DMS53 (cell line): ENCODE data around the gene SGPP2.
A peak's percentile ranks its signal among the peaks of the same experiment; 100 is the strongest.
"Not testable (repeated sequence)": the region's sequence is repeated elsewhere in the genome, so short reads cannot be mapped to it uniquely, and the experiment has no call there.

Source experiments
- DNase-seq: peaks from one replicate; lab custom pipeline; 2025; lab: John Stamatoyannopoulos, UW

The SGPP2 gene, protein sequence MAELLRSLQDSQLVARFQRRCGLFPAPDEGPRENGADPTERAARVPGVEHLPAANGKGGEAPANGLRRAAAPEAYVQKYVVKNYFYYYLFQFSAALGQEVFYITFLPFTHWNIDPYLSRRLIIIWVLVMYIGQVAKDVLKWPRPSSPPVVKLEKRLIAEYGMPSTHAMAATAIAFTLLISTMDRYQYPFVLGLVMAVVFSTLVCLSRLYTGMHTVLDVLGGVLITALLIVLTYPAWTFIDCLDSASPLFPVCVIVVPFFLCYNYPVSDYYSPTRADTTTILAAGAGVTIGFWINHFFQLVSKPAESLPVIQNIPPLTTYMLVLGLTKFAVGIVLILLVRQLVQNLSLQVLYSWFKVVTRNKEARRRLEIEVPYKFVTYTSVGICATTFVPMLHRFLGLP

GRCh38 chr2:222424276-222424728 is at the start of gene SGPP2:
TSS of gene SGPP2 (plus strand) at chr2:222424543. CDS start at chr2:222424603, 60 bp downstream.
- peak; percentile 65 for DNase-seq

DNA sequence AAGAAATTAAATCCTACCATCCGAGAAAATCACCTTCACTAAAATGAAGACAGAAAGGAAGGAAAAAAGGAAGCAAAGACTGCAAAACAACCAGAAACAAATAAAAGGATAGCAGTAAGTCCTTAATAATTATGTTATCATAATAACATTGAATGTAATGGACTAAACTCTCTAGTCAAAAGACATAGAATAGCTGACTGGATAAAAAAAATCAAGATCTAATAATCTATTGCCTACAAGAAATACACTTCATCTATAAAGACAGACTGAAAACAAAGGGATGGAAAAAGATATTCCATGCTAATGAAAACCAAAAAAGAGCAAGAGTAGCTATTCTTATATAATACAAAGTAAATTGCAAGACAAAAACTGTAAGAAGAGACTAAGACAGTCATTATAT is 48.5 kb upstream of the SGPP2 start:
- no peak for DNase-seq

- peak; percentile 29 for DNase-seq
These were observed 43.9 kb upstream of the SGPP2 start for GRCh38 chr2:222380456-222380855.

- DNase-seq, result no peak
These were observed 42.8 kb upstream of the SGPP2 start for GRCh38 chr2:222381566-222381965.

GRCh38 chr2:222383255-222383654 is 41.1 kb upstream of the SGPP2 start:
- DNase-seq, result no peak

- no peak for DNase-seq
These were observed 32.5 kb upstream of the SGPP2 start for GRCh38 chr2:222391743-222392285.

DNA sequence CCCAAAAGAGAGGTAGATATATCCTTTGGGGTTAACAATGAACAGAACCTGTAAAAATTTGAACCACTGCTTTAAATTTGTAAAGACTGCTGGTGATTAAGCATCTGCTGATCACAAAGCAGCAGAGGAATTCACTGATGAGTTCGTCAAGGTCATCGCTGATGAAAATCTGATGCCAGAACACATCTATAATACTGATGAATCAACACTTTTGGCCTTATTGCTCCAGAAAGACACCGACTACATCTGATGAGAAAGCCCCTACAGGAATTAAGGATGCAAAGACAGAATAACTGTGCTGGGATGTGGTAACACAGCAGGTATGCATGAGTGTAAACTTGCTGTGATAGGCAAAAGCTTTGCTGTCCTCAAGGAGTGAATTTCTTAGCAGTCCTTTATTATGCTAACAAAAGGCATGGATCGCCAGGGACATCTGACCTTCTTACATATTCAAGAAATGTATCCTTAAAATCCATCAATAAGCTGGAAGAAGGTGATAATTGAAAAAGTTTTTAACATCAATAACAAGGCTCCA is 30.5 kb upstream of the SGPP2 start:
- DNase-seq, result no peak

DNA sequence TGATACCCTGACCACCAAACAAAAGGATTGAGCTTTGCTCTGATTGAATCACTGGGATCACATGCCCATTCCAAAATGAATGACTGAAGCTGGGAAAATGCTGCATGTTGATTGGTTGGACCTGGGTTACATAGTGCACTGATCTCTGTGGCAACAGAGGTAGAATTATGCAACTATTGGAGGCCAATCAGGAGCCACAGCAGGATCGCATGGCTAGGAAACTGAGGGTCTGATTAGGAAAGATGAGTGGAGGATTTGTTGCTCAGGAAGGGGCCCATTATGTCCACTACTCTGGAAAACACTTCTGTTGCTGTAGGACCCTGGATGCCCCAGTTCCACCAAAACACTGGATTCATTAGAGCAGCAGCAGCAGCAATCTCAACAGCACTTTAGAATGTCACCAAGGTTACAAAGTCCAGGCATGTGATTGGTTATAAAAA is 25.9 kb upstream of the SGPP2 start:
- no peak for DNase-seq

DNA sequence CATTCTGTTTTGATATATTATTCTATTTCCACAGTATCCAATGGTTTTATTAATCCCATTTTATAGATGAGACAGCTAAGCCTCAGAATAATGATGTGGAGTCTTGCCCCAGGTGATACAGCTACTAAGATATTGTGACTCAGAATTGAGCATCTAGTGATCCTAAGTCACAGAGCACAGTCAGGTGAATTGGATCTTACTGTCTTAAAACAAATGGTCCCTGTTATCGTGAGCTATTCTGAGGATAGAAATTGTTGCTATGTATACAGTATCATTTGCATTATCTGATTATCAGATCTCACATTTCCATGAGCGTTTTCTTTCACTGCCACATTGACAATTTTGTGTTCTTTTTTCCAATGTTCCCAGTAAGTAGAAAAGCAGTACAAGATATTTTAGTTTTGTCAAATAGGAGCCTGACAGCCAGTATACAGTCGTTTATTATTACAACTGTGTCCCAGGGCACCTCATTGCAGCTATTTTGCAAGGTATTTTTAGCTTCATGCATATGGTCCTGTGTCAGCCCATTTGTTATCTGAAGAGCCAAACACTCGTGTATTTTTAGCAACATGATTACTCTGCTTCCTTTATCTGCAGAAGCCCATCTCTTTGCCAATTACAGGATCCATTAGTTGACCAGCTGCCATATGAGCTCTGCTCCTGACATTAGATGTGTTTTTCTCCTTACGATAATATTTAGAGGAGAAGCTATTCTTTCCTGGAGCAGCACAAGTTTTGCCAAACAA is 25.1 kb upstream of the SGPP2 start:
- DNase-seq, result no peak

DNA sequence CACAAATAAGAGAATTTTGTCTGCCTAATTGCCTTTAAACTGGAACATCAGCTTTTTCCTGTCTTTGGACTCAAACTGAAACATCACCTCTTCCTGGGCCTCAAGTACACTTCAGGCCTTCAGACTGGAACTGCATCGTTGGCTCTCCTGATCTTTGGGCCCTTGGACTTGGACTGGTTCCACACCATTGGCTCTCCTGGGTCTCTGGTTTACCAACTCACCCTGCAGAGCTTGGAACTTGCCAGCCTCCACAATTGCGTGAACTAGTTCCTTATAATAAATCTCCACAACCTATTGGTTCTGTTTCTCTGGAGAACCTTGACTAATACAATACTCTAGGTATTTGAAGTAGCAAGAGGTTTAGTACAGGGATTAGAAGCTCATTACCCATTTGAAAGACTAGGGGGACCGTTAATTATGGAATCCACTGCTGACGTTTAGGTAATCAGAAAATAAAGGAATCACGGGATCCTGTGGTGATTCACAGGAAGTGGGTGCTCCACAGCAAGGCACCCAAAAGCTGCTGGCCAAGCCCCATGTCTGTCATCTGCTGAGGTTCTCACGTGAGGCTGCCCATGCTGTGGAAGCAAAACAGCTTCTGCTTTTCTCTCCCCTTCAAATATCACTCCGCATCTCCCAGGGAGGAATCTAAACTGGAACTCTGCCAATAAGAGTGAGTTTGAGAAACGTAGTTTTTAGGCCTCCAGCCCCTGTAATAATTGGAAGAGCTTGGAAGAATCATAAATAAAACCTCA is 20.0 kb upstream of the SGPP2 start:
- no peak for DNase-seq

GRCh38 chr2:222408684-222409083 is 15.7 kb upstream of the SGPP2 start:
- no peak for DNase-seq

DNA sequence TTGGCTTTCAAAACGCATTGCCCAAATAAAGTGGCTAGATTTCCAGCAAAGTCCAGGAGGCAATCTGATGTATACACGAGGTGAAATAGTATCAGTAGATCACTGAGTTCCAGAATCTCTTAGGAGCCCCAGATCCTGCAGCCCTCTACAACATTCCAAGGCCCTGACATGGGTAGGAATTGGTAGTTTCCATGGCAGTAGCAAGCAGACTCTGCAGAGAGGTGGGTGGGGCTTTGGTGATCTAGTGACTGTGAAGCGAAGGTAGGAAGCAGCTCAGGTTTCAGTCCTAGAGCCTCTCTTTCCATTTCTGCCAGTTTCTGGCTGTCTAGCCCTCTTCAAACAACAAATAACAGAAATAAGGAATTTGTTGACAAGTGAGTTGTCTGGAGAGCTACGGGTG is 13.8 kb upstream of the SGPP2 start:
- peak; percentile 40 for DNase-seq

- not testable (repeated sequence) for DNase-seq
These were observed 12.0 kb upstream of the SGPP2 start for GRCh38 chr2:222412334-222412733.

DNA sequence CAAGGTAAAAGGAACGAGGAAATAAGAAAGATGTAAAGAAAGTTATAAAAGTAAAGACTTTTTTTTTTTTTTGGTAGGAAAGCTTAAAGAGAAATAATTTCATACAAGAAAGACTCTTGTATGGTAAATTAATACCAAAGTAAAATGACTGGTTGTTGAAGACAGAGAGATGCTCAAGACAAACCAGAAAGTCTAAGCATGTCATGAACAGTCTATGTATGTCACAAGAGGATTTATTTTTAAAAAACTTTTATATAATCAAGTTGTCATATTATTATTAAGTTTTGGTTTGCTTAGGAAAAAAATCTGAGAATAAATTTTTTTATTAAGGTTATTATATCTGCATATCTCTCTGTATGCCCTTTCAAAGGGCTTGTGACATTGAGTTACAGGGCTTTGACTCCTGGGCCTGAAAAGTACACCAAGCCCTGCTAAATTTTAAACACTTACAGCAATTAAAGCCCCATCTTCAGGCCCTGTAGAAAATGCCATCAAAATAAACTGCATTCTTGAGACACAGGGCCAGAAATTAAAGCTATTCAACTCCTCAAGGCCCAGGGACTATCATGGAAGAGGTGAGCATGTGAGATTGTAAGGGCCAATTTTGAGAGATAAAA is 10.9 kb upstream of the SGPP2 start:
- DNase-seq, result peak; percentile 12

- no peak for DNase-seq
These were observed 5.6 kb upstream of the SGPP2 start for GRCh38 chr2:222418739-222419138.

- DNase-seq, result no peak
These were observed 3.8 kb upstream of the SGPP2 start for GRCh38 chr2:222420508-222420907.

- no peak for DNase-seq
These were observed 2.7 kb upstream of the SGPP2 start for GRCh38 chr2:222421626-222422025.

GRCh38 chr2:222423186-222423585 is 1.2 kb upstream of the SGPP2 start:
- peak; percentile 34 for DNase-seq

DNA sequence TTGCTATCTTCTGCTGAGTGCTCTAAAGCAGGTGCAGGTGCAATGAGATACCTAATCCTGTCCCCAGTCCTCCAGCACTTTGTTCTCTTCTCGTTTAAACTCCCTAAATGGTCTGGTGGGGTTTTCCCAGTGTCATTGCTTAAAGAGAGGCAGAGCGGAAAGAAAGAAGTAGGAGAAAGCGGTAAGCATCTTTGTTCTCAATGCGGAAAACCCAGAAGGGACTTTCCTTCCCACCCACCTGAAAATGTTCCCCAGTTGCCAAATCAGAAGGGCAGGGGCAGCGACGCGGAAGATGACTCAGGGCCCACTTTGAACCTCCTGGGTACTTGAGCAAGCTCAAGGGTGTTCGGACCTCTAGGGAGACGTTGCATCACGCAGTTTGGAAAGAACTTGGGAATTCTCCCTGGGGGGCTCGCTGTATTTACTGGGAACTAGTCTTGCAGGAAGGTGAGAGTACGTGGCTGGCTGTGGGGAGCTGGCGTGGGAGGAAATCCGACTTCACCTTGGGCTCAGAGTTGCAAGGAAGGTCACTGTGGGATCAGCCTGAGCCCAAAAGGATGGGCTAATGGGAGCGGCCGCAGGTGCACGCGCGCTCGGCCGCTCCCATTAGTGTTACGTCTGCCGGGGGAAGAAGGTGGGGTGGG is 589 bp upstream of the SGPP2 start:
- peak; percentile 64 for DNase-seq

- peak; percentile 65 for DNase-seq
These were observed 657 bp downstream of the SGPP2 start for GRCh38 chr2:222424729-222425671.
